ENCODE measurements around the gene CCR4.
"Not testable (repeated sequence)": the region's sequence is repeated elsewhere in the genome, so short reads cannot be mapped to it uniquely, and the experiment has no call there.

CCR4 gene

GRCh38 chr3:32952369-32953077 lies 1.1 kb downstream of the CCR4 start:
- no peak for DNase-seq (ENCODE audit: low spot score)

GRCh38 chr3:32954506-32954905 lies 3.1 kb downstream of the CCR4 start:
- no peak for DNase-seq (ENCODE audit: low spot score)

GRCh38 chr3:32956750-32957570 lies 5.5 kb downstream of the CCR4 start:
- DNase-seq (ENCODE audit: low spot score), result no peak

GRCh38 chr3:32958509-32958908 lies 7.1 kb downstream of the CCR4 start:
- no peak for DNase-seq (ENCODE audit: low spot score)

- DNase-seq (ENCODE audit: low spot score), result no peak
Observed at GRCh38 chr3:32959371-32959770, 7.9 kb downstream of the CCR4 start.

- no peak for DNase-seq (ENCODE audit: low spot score)
Observed at GRCh38 chr3:32960404-32961170, 9.1 kb downstream of the CCR4 start.

- DNase-seq (ENCODE audit: low spot score), result no peak
Observed at GRCh38 chr3:32961189-32961715, 9.8 kb downstream of the CCR4 start.

- no peak for DNase-seq (ENCODE audit: low spot score)
Observed at GRCh38 chr3:32963871-32964270, 12.4 kb downstream of the CCR4 start.

GRCh38 chr3:32964781-32965180 lies 13.3 kb downstream of the CCR4 start:
- DNase-seq (ENCODE audit: low spot score), result not testable (repeated sequence)

GRCh38 chr3:32965617-32966213 lies 14.3 kb downstream of the CCR4 start:
- not testable (repeated sequence) for DNase-seq (ENCODE audit: low spot score)

GRCh38 chr3:32966627-32967026 lies 15.2 kb downstream of the CCR4 start:
- not testable (repeated sequence) for DNase-seq (ENCODE audit: low spot score)

GRCh38 chr3:32968166-32968919 lies 16.9 kb downstream of the CCR4 start:
- no peak for DNase-seq (ENCODE audit: low spot score)

- DNase-seq (ENCODE audit: low spot score), result no peak
Observed at GRCh38 chr3:32968920-32969389, 17.5 kb downstream of the CCR4 start.

- DNase-seq (ENCODE audit: low spot score), result peak; percentile 37
Observed at GRCh38 chr3:32969656-32970055, 18.2 kb downstream of the CCR4 start.

- not testable (repeated sequence) for DNase-seq (ENCODE audit: low spot score)
Observed at GRCh38 chr3:32971291-32971690, 19.8 kb downstream of the CCR4 start.

GRCh38 chr3:32972482-32973146 lies 21.2 kb downstream of the CCR4 start:
- DNase-seq (ENCODE audit: low spot score), result no peak

- DNase-seq (ENCODE audit: low spot score), result no peak
Observed at GRCh38 chr3:32973982-32974381, 22.5 kb downstream of the CCR4 start.

GRCh38 chr3:32975891-32976595 lies 24.6 kb downstream of the CCR4 start:
- no peak for DNase-seq (ENCODE audit: low spot score)

- DNase-seq (ENCODE audit: low spot score), result no peak
Observed at GRCh38 chr3:32977861-32978260, 26.4 kb downstream of the CCR4 start.

GRCh38 chr3:32978331-32978730 lies 26.9 kb downstream of the CCR4 start:
- no peak for DNase-seq (ENCODE audit: low spot score)

All from HuH-7 (cell line).